GM21381 (cell line): ENCODE results near the gene KLHL24.
"Not testable (repeated sequence)": the region's sequence is repeated elsewhere in the genome, so short reads cannot be mapped to it uniquely, and the experiment has no call there.

Experiments used
- ATAC-seq: cut with Tn5 transposase; IDR thresholded peaks from one replicate; pipeline ENCODE4 v1.9.1; 2021; ENCODE audit warnings: mild to moderate bottlenecking, moderate library complexity; ENCODE audit not compliant: unreplicated experiment

KLHL24 gene

DNA sequence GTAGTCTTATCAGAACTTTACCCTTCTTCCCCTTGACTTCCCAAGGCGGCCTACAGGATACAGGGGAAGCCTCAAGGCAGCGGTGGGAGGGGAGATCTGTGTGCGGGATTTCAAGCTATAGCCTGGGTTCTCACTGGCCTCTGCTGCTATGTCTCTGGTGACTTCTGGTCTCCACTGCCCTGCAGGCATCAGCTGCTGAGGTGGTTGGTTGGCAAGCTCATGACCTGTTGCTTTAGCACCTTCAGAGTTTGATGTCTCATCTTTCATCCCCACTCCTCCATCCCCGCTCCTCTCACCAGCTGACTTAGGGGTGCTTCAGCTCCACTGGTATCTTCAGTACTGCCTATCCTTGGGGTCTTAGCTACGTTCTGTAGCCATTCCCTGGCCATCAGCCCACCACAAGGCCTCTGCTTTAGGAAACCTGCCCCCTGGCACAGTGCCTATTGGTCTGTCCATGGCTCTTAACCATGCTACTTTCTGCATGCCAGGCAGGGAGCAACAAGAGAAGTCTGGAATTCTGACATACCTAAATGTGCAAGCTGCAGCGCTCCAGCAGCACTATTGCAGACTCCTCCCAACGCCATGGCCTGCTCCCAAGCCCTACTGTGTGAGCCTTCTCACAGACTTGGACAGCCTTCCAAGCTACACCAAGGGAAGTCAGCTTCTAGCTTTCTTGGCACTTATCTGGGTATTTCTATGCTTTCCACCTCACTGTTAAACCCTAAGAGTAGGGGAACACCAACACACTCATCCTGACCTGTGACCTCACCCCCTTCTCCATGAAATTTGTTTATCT, 60.3 kb downstream of the KLHL24 start:
- ATAC-seq: no peak

DNA sequence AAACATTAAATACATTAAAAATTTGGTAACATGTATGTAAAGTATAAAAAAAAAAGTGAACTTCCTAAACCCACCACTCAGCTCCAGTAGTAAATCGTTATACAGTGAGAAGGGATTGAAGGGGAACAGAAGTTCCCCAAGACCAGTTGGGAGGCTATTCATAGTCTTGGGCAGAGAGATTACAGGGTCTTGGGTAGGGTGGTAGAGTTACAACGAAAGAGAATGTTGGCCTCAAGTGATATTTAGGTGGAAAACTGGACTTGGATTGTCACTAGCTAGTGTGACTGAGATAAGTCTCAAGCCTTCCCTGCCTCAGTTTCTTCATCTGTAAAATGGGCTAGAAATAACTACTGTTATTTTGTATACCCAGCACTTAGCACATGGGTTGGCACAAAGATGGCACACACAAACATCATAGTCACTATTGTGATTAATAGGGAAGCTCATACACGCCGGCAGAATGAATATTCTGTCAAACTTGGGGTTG, 61.7 kb downstream of the KLHL24 start:
- ATAC-seq: no peak

DNA sequence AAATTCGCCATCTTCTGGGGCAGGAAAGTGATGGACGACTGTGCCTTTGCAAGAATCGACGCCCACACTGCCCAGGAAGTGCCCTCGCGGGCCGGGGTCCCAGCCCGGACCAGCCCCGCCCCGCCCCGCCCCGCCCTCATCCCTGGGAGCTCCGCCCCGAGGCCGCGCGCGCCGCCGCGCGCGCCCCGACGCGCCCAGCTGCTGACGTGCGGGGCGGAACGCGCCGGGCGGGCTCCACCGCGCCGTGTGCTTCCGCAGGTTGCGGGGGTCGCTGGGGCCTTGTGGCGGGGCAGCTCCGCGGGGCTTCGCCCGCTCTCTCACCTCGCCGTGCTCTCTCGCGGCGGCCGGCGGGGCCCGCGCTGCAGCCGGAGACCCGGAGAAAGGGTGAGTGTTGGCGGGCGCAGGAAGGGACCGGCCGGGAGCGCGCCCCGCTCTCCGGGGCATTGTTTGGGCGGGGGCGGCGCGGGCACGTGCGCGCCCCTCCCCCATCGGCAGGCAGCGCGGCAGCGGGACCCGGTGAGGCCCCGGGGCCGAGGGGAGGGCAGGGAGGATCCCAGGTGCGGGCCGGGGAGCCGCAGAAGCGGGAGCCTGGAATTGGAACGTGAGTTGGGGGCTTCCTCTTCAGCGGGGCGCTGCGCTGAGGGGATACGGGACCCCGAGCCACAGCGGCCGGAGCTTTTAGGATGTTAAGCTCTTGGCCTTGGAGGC, 62.3 kb downstream of the KLHL24 start, which contains the start of gene YEATS2:
TSS of gene YEATS2 (plus strand) at position 188 of the 708 bp plus-strand sequence. CDS start 17,366 bp downstream, outside the sequence.
- ATAC-seq: peak; percentile 86

- peak; percentile 16 for ATAC-seq
Observed at GRCh38 chr3:183698318-183698751, 62.9 kb downstream of the KLHL24 start.

DNA sequence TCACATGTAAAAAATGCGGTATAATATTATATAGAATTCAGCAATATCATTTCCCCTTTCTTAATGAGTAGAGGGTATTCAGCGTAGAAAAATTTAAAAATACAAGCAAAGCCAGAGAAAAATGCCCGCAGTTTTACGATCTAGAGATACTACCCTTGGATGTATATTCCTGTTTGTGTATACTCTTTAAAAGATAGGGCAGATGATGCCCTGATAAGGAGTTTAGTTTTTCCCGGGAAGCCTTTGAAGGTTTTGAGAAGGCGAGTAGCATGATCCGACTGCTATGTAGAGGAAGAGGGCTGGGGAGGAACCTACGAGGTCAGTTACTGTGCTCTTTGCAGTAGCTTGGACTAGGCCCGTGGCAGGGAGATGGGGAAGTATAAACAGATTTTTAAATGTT, 63.3 kb downstream of the KLHL24 start:
- ATAC-seq: no peak

GRCh38 chr3:183699238-183699947, 64.0 kb downstream of the KLHL24 start:
- ATAC-seq: no peak

DNA sequence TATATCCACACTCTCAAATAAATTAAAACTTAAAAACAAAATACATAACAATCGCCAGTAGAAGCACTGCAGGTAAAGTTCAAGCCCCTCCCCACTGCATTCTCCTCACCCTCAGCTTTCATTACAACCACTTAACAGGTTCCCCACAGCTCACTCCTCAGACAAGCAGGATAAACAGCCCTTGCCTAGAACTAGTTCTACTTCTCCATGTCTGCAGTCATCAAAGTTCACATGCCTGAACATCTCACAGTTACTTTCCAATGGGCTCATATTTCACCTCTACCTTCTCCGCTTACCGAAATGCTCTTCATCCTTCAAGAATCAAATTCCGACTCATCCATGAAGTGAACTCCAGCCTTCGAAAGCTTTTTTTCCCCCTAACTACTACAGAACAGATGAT, 66.3 kb downstream of the KLHL24 start:
- ATAC-seq: no peak

DNA sequence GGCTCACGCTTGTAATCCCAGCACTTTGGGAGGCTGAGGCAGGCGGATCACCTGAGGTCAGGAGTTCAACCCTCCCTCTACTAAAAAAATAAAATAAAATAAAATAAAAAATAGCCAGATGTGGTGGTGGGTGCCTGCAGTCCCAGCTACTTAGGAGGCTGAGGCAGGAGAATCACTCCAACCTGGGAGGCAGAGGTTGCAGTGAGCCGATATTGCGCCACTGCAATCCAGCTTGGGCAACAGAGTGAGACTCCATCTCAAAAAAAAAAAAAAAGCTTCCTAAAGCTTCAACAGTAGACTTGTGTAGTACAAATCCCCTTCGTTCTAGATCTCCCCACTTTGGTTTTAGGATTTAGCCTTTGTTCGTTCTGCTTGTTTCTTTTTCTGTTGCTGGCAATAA, 68.5 kb downstream of the KLHL24 start:
- not testable (repeated sequence) for ATAC-seq

- no peak for ATAC-seq
Observed at GRCh38 chr3:183710231-183710630, 74.8 kb downstream of the KLHL24 start.

DNA sequence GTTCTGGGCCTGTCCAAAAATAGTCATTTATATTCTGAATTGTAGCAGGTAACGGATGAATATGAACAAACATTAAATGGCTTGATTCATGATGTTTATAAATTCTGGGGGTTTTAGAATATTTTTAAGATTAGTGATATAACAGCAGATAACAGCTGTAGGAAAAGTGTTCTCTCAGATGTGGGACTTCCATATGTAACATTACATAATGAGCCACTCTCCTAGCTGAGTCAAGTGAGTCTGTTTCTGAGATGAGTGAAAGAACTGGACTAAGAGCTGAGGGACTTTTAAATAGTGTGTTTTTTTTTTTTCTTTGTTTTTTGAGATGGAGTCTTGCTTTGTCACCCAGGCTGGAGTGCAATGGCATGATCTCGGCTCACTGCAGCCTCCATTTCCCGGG, 76.1 kb downstream of the KLHL24 start:
- no peak for ATAC-seq

- no peak for ATAC-seq
Observed at GRCh38 chr3:183714622-183715021, 79.2 kb downstream of the KLHL24 start.

DNA sequence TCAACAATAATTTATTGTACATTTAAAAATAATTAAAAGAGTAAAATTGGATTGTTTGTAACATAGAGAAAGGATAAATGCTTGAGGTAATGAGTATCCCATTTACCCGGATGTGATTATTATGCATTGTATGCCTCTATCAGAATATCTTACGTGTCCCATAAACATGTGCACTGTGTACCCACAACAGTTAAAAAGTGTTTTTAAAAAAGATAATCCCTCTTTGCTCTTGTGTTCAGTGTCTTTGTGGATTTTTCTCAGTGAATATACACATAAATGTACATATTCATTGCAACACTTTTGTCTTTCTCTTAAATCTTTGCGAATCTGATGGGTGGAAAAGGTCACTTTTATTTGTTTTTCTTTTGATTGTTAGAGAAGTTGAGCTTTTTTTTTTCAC, 82.6 kb downstream of the KLHL24 start:
- no peak for ATAC-seq

GRCh38 chr3:183725387-183725786, 90.0 kb downstream of the KLHL24 start:
- no peak for ATAC-seq

- no peak for ATAC-seq
Observed at GRCh38 chr3:183728204-183728603, 92.8 kb downstream of the KLHL24 start.

DNA sequence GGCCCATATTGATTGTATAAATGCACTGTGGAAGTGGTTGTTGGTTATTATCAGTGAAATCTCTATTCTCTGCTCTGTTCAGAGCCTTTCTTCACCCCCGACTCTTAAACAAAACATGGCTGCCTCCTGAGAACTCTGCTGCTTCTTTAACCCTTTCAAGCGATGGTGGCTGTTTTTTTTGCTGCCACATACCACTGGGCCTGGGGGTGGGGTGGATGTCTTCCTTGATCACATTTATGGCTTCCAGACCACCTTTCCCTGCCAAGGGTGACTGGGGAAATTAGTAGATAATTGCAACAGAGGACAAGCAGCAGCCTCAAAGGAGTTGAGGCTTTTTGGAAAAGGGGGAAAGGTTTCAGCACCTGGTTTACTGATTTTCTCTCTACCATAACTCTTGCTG, 94.9 kb downstream of the KLHL24 start:
- ATAC-seq: no peak

DNA sequence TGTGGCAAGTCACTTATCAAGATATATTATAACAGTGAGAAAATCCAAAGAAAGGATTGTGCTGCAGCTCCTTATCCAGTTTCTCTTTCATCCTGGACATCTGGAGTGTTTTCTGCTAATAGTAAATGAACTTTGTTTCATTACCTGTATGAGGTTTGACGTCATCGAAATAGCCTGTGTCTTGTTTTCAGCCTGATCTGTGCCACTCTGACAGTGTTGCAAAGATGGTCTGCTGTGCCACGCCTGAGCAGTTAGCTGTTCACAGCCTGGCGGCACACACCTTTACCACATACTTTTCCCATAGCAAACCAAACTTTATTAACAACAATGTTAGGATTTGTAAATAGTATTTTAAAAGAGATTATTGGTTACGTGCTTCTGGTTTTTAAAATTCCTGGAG, 96.2 kb downstream of the KLHL24 start:
- ATAC-seq: no peak

DNA sequence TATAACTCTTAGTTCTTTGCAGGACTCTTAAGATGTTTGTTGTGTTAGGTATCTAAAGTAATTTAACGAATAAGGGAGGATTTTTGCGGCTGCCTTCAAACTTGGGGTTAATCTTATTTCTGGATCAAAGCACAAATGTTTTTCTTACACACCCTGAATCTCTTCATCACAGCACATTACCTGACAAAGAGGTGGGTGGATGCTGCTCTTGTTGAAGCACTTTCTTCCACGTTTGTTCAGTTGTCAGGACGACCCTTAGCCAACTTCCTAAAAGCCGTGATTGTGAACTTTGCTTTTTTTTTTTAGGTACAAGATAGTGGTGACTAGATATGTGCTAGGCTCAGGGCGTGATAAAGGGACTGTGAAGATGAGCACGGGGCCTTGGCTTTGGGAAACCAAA, 98.1 kb downstream of the KLHL24 start:
- ATAC-seq: no peak
